CD4-positive, alpha-beta T cell treated with Interleukin-4 for 1 hour (primary cell): ENCODE data around the gene DLX5.

Experiments
- DNase-seq, 2 donors: peaks; one replicate each; pipeline ENCODE4 v3.0.0-alpha.2; 2020 to 2022

DLX5 gene

GRCh38 chr7:96987719-96988118, 36.9 kb downstream of the DLX5 start:
- DNase-seq = no peak

DNA sequence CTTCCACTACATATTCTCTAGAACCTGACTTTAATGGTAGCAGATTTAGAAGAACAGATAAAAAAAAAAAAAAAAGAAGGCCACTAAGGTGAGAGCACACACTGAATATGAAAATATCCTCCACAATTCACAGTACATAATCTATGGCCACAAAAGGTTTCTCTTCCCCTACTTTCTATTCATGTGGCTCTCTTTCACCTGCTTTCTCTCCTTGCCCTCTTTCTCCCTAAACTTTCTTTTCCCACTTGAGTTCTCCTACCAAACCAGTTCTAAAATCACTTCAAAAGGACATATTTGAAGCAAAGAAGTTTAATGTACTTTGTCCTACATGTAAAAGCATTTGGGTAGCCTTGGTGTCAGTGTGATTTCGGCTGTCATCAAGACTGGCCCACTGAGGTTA, 37.7 kb downstream of the DLX5 start:
- DNase-seq = no peak

DNA sequence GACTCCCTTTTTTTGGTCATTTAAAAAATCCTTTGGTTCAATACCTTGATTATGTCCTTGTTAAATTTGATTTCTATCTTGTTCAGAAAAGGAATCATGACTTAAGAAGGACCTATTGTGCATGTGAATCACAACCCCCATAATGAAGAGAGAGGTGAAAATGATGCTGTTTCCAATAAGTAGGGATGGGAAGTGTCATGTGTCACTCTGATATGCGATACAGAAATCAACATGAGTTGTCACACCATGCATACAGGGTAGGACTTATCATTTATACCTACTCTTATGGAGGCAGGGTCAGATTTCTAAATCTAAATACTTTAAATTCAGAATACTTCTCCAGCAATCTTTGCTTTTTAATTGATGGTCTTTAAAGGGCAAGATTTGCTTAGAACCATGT, 38.6 kb downstream of the DLX5 start:
- no peak for DNase-seq

DNA sequence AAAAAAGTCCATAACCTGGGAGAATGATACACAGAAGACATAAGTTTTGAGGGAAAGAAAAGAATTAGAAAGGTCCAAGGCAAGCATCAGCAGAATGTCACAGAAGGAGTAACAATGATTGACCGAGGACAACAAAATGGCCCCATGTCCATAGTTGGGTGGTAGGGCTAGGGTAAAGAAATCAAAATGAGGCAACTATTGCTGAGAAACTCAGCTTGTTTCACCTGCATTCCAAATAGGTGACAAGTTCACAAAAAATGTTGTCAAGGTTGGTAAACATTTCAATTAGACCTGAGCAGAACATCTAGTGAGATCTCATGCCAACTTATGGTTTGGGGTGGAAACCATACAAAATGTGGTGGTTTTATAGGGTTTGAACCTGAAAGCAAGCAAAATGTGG, 42.0 kb downstream of the DLX5 start:
- DNase-seq = no peak

DNA sequence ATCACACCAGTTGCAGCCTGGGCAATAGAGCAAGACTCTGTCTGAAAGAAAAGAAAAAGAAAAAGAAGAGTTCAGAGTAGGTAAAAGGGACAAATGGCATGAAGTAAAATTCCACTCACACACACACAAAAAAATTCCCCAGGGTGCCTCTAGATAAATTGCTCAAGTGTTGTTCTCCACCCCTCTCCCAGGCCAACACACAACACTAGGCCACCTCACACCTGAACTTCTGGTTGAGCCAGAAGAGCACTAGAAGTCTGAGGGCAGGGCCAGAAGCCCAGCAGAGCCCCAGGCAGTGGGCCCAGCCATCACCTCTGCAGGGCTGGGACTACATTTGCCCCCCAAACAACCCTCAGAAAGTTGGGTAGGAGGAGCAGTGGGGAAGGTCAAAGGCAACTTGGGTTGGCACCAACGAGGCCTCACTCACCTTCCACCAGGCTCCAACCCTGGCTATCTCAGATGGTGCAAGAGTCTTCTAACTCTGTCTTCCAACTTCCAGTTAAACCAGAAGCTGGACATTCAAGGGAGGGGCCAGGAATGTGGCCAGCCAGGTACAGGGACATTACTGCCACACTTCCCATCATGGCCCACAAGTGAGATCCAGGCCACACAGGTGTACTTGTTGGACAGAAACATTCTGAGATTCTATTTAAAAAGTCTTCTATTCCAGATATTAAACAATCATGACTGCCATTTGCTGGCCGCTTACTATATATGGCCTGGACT, 44.9 kb downstream of the DLX5 start:
- no peak for DNase-seq

- DNase-seq = no peak
These were observed 47.2 kb downstream of the DLX5 start for GRCh38 chr7:96977445-96977844.

GRCh38 chr7:96976106-96976505, 48.5 kb downstream of the DLX5 start:
- DNase-seq = no peak

DNA sequence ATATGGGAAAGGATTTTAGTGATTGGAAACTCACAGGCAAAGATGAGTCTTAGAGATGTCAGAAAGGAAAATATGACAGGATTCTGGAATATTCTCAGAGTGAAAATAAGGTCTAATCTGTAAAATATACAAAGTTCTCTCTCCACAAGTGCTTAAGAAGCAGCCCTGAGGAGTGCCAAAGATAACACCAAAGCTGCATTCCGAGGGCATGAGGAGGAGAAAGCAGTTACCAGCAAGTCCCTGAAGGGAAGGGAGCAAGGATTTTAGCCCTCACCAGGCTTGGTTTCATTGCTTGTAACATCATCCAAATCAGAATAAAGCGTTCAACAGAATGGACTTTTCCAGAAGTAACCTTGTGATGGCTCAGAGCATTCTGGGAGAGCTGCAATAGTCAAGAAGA, 50.6 kb downstream of the DLX5 start:
- DNase-seq = no peak

- DNase-seq = no peak
These were observed 53.9 kb downstream of the DLX5 start for GRCh38 chr7:96970739-96971138.
